ENCODE data around the gene PARK7.

The PARK7 gene

GRCh38 chr1:8023995-8024313 lies 62.4 kb downstream of the PARK7 start:
- peak overlapping the region; percentile 86 for H3K4me3 ChIP-seq (ENCODE audit: low read depth, low read length)
- peak; percentile 29 for DNase-seq (ENCODE audit: low read depth)
- TF ChIP-seq CTCF (conservative IDR thresholded peaks at IDR 0.05; ENCODE audit: low read depth, low read length), result no peak

DNA sequence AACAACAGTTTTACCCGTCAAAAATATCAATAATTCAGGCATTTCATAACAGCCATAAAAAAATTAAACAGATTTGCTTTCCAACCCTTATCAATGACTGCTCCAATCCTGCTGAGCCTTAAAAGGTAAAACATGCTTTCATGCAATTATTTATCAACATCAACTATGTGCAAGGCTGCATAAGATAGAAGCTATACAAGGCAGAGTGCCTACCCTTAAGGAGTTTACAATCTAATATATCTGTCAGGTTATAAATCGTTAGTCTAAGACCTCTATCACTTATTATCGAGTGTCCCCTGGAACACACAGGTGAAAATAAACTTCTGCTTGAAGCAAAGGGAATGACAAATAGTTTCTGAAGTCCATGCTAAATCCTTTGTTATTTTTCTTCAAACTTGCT lies 62.8 kb downstream of the PARK7 start:
- TF ChIP-seq CTCF (conservative IDR thresholded peaks at IDR 0.05; ENCODE audit: low read depth, low read length), result no peak
- peak overlapping the region; percentile 86 for H3K4me3 ChIP-seq (ENCODE audit: low read depth, low read length)
- no peak for DNase-seq (ENCODE audit: low read depth)

- DNase-seq (ENCODE audit: low read depth), result peak; percentile 57
- H3K4me3 ChIP-seq (ENCODE audit: low read depth, low read length), result peak overlapping the region; percentile 86
- no peak for TF ChIP-seq CTCF (conservative IDR thresholded peaks at IDR 0.05; ENCODE audit: low read depth, low read length)
These were observed 63.7 kb downstream of the PARK7 start for GRCh38 chr1:8025061-8025670.

DNA sequence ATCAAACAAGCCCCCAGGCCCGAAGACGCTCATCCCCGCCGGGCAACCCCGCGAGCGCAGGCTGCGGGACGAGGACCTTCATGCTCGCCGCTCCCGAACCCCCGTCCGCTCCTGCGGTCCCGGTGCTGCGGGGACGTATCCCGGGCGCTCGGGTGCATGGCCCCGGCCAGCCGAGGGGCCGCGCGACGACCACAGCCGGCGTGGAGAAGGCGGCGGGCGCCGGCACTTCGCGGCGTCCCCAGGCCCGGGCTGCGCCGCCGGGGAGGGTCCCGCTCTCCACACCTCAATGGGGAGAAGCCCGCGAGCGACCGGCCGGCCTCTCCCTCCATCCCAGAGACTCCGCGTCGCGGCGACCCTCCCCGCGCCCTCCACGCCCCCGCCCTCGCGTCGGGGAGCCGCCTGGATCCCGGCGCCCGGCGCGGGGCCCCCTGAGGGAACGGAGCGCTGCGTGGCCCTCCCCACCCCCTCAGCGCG lies 64.2 kb downstream of the PARK7 start:
- H3K4me3 ChIP-seq (ENCODE audit: low read depth, low read length), result peak overlapping the region; percentile 86
- TF ChIP-seq CTCF (conservative IDR thresholded peaks at IDR 0.05; ENCODE audit: low read depth, low read length), result no peak
- DNase-seq (ENCODE audit: low read depth), result no peak

GRCh38 chr1:8026153-8026975 lies 64.9 kb downstream of the PARK7 start, which contains the start of gene ERRFI1:
Gene ERRFI1, minus strand, starts transcription at chr1:8026309. Its CDS starts 10,690 bp downstream, at chr1:8015619.
- no peak for TF ChIP-seq CTCF (conservative IDR thresholded peaks at IDR 0.05; ENCODE audit: low read depth, low read length)
- peak within 1 kb of the TSS; percentile 86 for H3K4me3 ChIP-seq (ENCODE audit: low read depth, low read length)
- peak; percentile 98 for DNase-seq (ENCODE audit: low read depth)

DNA sequence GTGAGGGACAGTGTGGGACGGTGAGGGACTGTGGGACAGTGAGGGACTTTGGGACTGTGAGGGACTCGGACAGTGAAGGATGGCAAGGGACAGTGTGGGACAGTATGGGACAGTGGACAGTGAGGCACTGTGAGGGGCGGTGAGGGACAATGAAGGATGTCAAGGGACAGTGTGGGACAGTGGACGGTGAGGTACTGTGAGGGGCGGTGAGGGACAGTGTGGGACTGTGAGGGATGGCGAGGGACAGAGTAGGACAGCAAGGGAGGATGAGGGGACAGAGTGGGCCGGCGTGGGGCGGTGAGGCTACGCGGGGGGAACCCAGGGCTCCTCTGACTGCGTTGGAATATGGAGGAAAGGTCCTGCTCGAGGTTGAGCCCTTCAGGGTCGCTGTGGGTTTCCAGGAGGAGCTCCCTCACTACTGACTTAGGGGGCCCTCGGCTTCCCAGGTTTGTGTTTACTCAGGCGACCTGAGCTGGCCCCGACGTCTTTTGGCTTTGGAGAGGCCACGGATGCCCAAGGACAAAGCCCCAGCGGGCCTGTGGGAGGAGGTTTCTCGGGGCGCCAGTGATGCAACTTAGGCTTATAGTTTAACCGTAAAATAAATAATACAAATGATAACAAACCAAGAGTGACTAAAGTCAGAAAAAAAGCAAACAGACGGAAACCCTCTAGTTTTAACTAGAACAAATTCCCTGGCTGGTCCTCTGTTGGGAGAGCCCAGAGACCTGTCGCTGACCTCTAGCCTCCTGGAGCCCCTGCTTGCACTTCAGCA lies 65.7 kb downstream of the PARK7 start:
- no peak for TF ChIP-seq CTCF (conservative IDR thresholded peaks at IDR 0.05; ENCODE audit: low read depth, low read length)
- H3K4me3 ChIP-seq (ENCODE audit: low read depth, low read length), result peak overlapping the region; percentile 69
- DNase-seq (ENCODE audit: low read depth), result peak; percentile 60

Data from choroid plexus epithelial cell (primary cell).